Transverse colon (tissue), 4 donors: ENCODE measurements around the gene ACLY. TPM values are rescaled to one million over a fixed set of nuclear protein-coding genes. Genes with fewer than 3 reads are reported as not detected.
"Not testable (repeated sequence)": the region's sequence is repeated elsewhere in the genome, so short reads cannot be mapped to it uniquely, and the experiment has no call there.

Source experiments
- DNase-seq: peaks from one replicate; pipeline ENCODE4 v3.0.0-alpha.2; 2019
- H3K27ac ChIP-seq, 4 donors: fragments of 200-600 bp; sonication (generic); 2 replicates each; pipeline ENCODE4 v1.5.1; 2016 to 2018; ENCODE audit warnings: inconsistent platforms in 4 of 4
- H3K27me3 ChIP-seq: fragments of 200-600 bp; sonication (generic); 2 replicates; pipeline ENCODE4 v1.5.1; 2017; ENCODE audit warnings: inconsistent platforms
- H3K36me3 ChIP-seq, 4 donors: fragments of 200-600 bp; sonication (generic); 2 replicates each; pipeline ENCODE4 v1.5.1; 2017 to 2019; ENCODE audit warnings: inconsistent platforms in 4 of 4
- H3K4me1 ChIP-seq, 4 donors: fragments of 200-600 bp; sonication (generic); 2 replicates each; pipeline ENCODE4 v1.5.1; 2017 to 2020; ENCODE audit warnings: inconsistent platforms in 4 of 4
- H3K4me3 ChIP-seq, 4 donors: fragments of 200-600 bp; sonication (generic); 1 replicate in 1 of 4; 2 replicates in 3 of 4; pipeline versions ENCODE4 v1.5.1 to v1.6.1; 2017 to 2019; ENCODE audit warnings: inconsistent platforms in 4 of 4
- H3K9me3 ChIP-seq, 2 donors: fragments of 200-600 bp; sonication (generic); 2 replicates each; pipeline ENCODE4 v1.5.1; 2017 to 2019; ENCODE audit warnings: inconsistent platforms in 2 of 2
- CTCF ChIP-seq, 5 experiments: fragments of 200-600 bp in 3 of 5; fragments of 450-650 bp in 2 of 5; sonication (generic) in 3 of 5; IDR thresholded peaks; 1 replicate in 2 of 5; 2 replicates in 3 of 5; pipeline ENCODE4 v1.5.1; 2016 to 2017; ENCODE audit warnings: antibody characterized with exemption in 5 of 5, inconsistent platforms in 3 of 5, mild to moderate bottlenecking in 2 of 5, moderate library complexity in 1 of 5
- EP300 ChIP-seq: sonication (generic); formaldehyde crosslinking; IDR thresholded peaks from one replicate; pipeline ENCODE4 v1.6.1; 2017; ENCODE audit warnings: antibody characterized with exemption, low read depth
- POLR2A ChIP-seq: fragments of 450-650 bp; IDR thresholded peaks from one replicate; pipeline ENCODE4 v1.6.1; 2016; ENCODE audit warnings: antibody characterized with exemption, mild to moderate bottlenecking, moderate library complexity
- POLR2AphosphoS5 ChIP-seq, 3 donors: sonication (generic); formaldehyde crosslinking; IDR thresholded peaks; one replicate each; pipeline ENCODE4 v1.6.1; 2016; ENCODE audit warnings: antibody characterized with exemption in 3 of 3
- WGBS, 2 donors: methylation state at CpG; one replicate each; pipeline ENCODE4 v1.1.5; 2018; ENCODE audit warnings: low coverage in 1 of 2; 5-methylcytosine and 5-hydroxymethylcytosine counted together
- in situ Hi-C, 4 donors: fragments of 200-750 bp; cut with MboI; loops; one replicate each; pipeline versions ENCODE4 v1.15.0 to v1.15.1; 2017; ENCODE audit warnings: low sequenced_read_pairs in 3 of 4, low pct_ligation_motif_present in 1 of 4, low pct_unique_long_range_greater_than_20kb in 1 of 4
- intact Hi-C: fragments of 100-400 bp; cut with DNase I; formaldehyde crosslinking; loops from one replicate; pipeline ENCODE4 v1.15.1; 2023; ENCODE audit warnings: low total_unique reads
- total RNA-seq, 4 donors: library from RNA; depleted of rRNA; stranded (reverse); fragments of >200 nt; gene quantifications; one replicate each; pipeline ENCODE4 v1.1.0, GENCODE V29; 2016

ACLY gene
- total RNA-seq, 4 donors from 2014 or later = 39.2 to 69.2 (median 51.9) TPM

DNA sequence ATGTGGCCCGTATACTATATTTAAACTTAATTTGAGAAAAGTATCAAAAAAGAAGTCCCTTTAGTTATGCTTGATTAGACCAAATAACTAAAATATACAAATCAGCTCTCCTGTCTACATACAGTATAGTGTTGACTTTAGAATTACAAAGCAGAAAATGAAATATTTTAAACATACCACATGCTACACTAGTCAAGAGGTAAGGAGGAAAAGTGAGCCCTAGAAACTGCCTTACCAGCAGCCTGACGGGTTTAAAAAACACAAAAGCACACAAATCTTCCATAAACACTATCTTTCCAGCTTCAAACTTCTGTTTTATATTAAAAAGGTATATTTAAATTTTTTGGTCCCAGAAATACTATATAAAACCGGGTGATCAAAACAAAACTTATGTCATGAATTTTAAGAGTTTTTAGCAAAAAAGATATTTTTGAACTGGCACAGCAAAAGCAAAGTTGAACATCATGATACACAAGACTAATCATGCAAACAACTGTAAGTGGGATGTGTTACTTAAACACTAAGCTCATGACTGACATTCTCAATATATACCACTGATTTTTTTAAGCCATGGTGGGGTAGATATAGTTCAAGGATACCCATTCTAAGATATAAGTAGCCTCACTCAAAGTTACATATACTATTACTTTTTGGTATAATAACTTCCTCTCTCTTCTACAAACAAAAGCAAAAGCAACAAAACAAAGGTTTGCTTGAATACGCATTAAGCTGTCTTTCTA, 69.3 kb downstream of the ACLY start:
- no peak overlapping the region for H3K27ac ChIP-seq
- H3K36me3 ChIP-seq = peaks cover 0 to 9% (median 2%) of the 10 kb centered on the region in 4 donors
- intact Hi-C loops = no loop called here
- H3K27me3 ChIP-seq = no peaks in the 10 kb centered on the region
- in situ Hi-C loops = no loop called here
- no peaks in the 10 kb centered on the region for H3K9me3 ChIP-seq
- no peak for TF ChIP-seq POLR2AphosphoS5 (IDR thresholded peaks at IDR 0.05)
- no peak for TF ChIP-seq POLR2A
- no peak for TF ChIP-seq CTCF (IDR thresholded peaks at IDR 0.05)
- no peak for TF ChIP-seq EP300
- peaks cover 0 to 4% (median 2%) of the 10 kb centered on the region in 4 donors for H3K4me1 ChIP-seq
- H3K4me3 ChIP-seq = no peak overlapping the region
- no peak for DNase-seq
- WGBS, 2 donors = 72 to 74% methylated on average over 4 of the region's 4 CpGs

DNA sequence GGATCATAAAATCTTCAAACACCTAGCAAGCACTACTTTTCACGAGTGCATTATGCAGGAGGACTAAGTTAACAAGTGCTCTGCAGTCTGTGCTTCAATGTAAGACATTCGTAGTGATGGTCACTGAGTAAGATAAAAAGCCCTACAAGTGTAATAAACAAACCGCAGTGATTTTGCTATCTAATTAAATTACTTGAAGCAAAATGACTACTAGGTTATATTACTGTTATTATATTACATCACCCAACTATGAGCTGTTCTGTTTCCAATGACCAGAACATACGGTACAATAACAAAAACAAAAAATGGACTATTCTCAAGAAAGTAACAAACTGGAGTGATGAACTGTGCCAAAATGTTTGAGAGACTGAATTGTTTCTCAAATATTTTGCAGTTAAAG, 70.0 kb downstream of the ACLY start:
- Histone ChIP-seq H3K27ac (no peak overlapping the region), H3K4me1 (peaks cover 0 to 4% (median 2%) of the 10 kb centered on the region in 4 donors), H3K36me3 (peaks cover 0 to 3% (median 0%) of the 10 kb centered on the region in 4 donors), H3K4me3 (no peak overlapping the region), H3K27me3 (no peaks in the 10 kb centered on the region), H3K9me3 (no peaks in the 10 kb centered on the region)
- intact Hi-C loops = no loop called here
- TF ChIP-seq EP300 (no peak), CTCF (IDR thresholded peaks at IDR 0.05) (no peak), POLR2A (no peak), POLR2AphosphoS5 (IDR thresholded peaks at IDR 0.05) (no peak)
- in situ Hi-C loops = no loop called here
- WGBS, 2 donors = 35 to 70% methylated on average over 3 to 4 of the region's 4 CpGs
- no peak for DNase-seq

GRCh38 chr17:41844971-41845370, 73.8 kb downstream of the ACLY start:
- Histone ChIP-seq H3K4me1 (peaks cover 0 to 4% (median under 1%) of the 10 kb centered on the region in 4 donors), H3K4me3 (no peak overlapping the region), H3K36me3 (no peaks in the 10 kb centered on the region), H3K27me3 (no peaks in the 10 kb centered on the region), H3K9me3 (no peaks in the 10 kb centered on the region), H3K27ac (no peak overlapping the region)
- WGBS, 2 donors = 86 to 91% methylated on average over 4 to 6 of the region's 6 CpGs
- intact Hi-C loops (no loop called here), in situ Hi-C loops (no loop called here)
- TF ChIP-seq EP300 (no peak), POLR2A (no peak), CTCF (IDR thresholded peaks at IDR 0.05) (no peak), POLR2AphosphoS5 (IDR thresholded peaks at IDR 0.05) (no peak)
- no peak for DNase-seq

DNA sequence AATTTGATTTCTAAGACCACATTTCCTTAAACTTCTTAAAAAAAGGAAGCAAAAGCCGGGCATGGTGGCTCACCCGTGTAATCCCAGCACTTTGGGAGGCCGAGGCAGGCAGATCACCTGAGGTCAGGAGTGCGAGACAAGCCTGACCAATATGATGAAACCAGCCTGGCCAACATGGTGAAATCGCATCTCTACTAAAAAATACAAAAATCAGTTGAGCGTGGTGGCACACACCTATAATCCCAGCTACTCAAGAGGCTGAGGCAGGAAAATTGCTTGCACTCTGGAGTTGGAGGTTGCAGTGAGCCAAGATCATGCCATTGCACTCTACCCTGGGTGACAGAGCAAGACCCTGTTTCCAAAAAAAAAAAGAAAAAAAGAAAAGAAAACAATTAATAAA, 78.0 kb downstream of the ACLY start:
- H3K4me3 ChIP-seq, H3K27me3 ChIP-seq, H3K9me3 ChIP-seq, H3K27ac ChIP-seq, H3K4me1 ChIP-seq, DNase-seq, in situ Hi-C loops, intact Hi-C loops, H3K36me3 ChIP-seq: not testable (repeated sequence)
- WGBS, 2 donors = 86 to 92% methylated on average over 5 to 6 of the region's 6 CpGs

DNA sequence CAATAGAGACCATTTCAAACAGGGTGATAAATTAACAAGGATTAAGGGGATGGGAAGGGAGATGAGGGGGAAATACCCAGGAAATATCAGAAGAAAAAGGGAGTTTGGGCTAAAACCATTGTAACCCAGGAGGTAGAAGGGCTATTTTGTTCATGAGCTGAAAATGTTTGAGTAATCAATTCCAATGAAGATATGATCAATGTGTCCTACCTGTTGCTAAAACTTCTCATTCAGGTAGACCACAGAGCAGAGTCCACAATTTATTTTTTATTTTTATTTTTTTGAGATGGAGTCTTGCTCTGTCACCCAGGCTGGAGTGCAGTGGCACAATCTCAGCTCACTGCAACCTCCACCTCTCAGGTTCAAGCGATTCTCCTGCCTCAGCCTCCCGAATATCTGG, 79.3 kb downstream of the ACLY start:
- H3K27ac ChIP-seq, DNase-seq, H3K36me3 ChIP-seq, H3K9me3 ChIP-seq, intact Hi-C loops, in situ Hi-C loops, H3K27me3 ChIP-seq, H3K4me3 ChIP-seq: not testable (repeated sequence)
- peaks cover 0 to 12% (median 10%) of the 10 kb centered on the region in 4 donors for H3K4me1 ChIP-seq
- WGBS, 2 donors = 91 to 96% methylated on average over 2 of the region's 2 CpGs
